B cell (primary cell): ENCODE results near the gene WNT6. TPM values are rescaled to one million over a fixed set of nuclear protein-coding genes. Genes with fewer than 3 reads are reported as not detected.

Experiments used
- ATAC-seq: fragments of 200-7000 bp; cut with Tn5 transposase; one replicate; pipeline ENCODE4 v1.10.0; 2021; ENCODE audit warnings: low read depth, mild to moderate bottlenecking, moderate number of reproducible peaks, moderate library complexity
- CTCF ChIA-PET: fragments of 350-600 bp; sonication (Branson Sonifier 250); formaldehyde crosslinking; loops from one replicate; lab custom pipeline; 2021; ENCODE audit warnings: antibody characterized with exemption, inconsistent platforms; lab: Charles Lee
- POLR2A ChIA-PET: fragments of 350-600 bp; sonication (Branson Sonifier 250); formaldehyde crosslinking; loops from one replicate; lab custom pipeline; 2021; ENCODE audit warnings: antibody characterized with exemption; lab: Charles Lee
- DNase-seq: peaks from one replicate; pipeline ENCODE4 v3.0.0; 2013
- H2AFZ ChIP-seq: 2 replicates; pipeline ENCODE4 v1.6.1; 2012; ENCODE audit warnings: mild to moderate bottlenecking, low read depth, low read length; ENCODE audit not compliant: insufficient read depth, poor library complexity, severe bottlenecking
- H3K27ac ChIP-seq, 2 donors: 1 replicate in 1 of 2; 2 replicates in 1 of 2; pipeline ENCODE4 v1.5.1; 2012 to 2013; ENCODE audit warnings: low read length in 2 of 2, mild to moderate bottlenecking in 2 of 2, moderate library complexity in 1 of 2
- H3K27me3 ChIP-seq, 4 experiments: fragments of 200-600 bp in 1 of 4; sonication (generic) in 1 of 4; replicated peaks in 1 of 4; 1 replicate in 2 of 4; 2 replicates in 2 of 4; pipeline versions ENCODE4 v1.6.1 to v1.7.0; 2013 to 2016; ENCODE audit warnings: low read length in 3 of 4, mild to moderate bottlenecking in 2 of 4, mixed read lengths in 1 of 4, moderate library complexity in 1 of 4; ENCODE audit not compliant: insufficient read depth in 4 of 4, control insufficient read depth in 3 of 4; ENCODE audit errors: control extremely low read depth in 1 of 4
- H3K36me3 ChIP-seq, 2 experiments: replicated peaks in 1 of 2; 1 replicate in 1 of 2; 2 replicates in 1 of 2; pipeline versions ENCODE4 v1.6.1 to v1.7.1; 2013; ENCODE audit warnings: low read length in 1 of 2; ENCODE audit not compliant: insufficient read depth in 2 of 2, control insufficient read depth in 1 of 2; ENCODE audit errors: control extremely low read depth in 1 of 2, extremely low read depth in 1 of 2
- H3K4me1 ChIP-seq, 2 donors: fragments of 200-600 bp in 1 of 2; sonication (generic) in 1 of 2; 1 replicate in 1 of 2; 2 replicates in 1 of 2; pipeline versions ENCODE4 v1.5.1 to v1.6.1; 2013 to 2017; ENCODE audit warnings: low read length in 2 of 2; ENCODE audit not compliant: control insufficient read depth in 2 of 2, insufficient read depth in 2 of 2
- H3K4me2 ChIP-seq: replicated peaks from 2 replicates; pipeline ENCODE3; 2012; ENCODE audit warnings: mild to moderate bottlenecking, low read depth, low read length; ENCODE audit not compliant: poor library complexity, severe bottlenecking
- H3K4me3 ChIP-seq, 5 experiments: fragments of 200-600 bp in 1 of 5; sonication (generic) in 1 of 5; 1 replicate in 3 of 5; 2 replicates in 2 of 5; pipeline versions ENCODE4 v1.5.1 to v1.7.0; 2011 to 2016; ENCODE audit warnings: low read length in 4 of 5, mild to moderate bottlenecking in 4 of 5, low read depth in 2 of 5, control low read depth in 1 of 5, moderate library complexity in 1 of 5; ENCODE audit not compliant: insufficient read depth in 1 of 5; ENCODE audit errors: control extremely low read depth in 1 of 5, extremely low read depth in 1 of 5
- H3K79me2 ChIP-seq: fragments of 200-600 bp; sonication (generic); one replicate; pipeline ENCODE4 v1.6.0; 2016; ENCODE audit warnings: low read length; ENCODE audit not compliant: control insufficient read depth, insufficient read depth
- H3K9ac ChIP-seq: fragments of 200-600 bp; sonication (generic); 2 replicates; pipeline ENCODE4 v1.6.1; 2017; ENCODE audit warnings: mild to moderate bottlenecking, low read length, moderate library complexity
- H3K9me3 ChIP-seq, 3 donors: one replicate each; pipeline versions ENCODE4 v1.6.1 to v1.7.1; 2013; ENCODE audit warnings: low read length in 2 of 3; ENCODE audit not compliant: control insufficient read depth in 2 of 3, insufficient read depth in 1 of 3; ENCODE audit errors: control extremely low read depth in 1 of 3
- H4K20me1 ChIP-seq: 2 replicates; pipeline ENCODE4 v1.6.0; 2012; ENCODE audit warnings: mild to moderate bottlenecking, low read length; ENCODE audit not compliant: insufficient read depth, control insufficient read depth, poor library complexity, severe bottlenecking
- H3K27ac Mint-ChIP-seq: one replicate; pipeline ENCODE4 v1.8.0; 2021; ENCODE audit warnings: mixed read lengths
- H3K27me3 Mint-ChIP-seq: one replicate; pipeline ENCODE4 v1.8.0; 2021; ENCODE audit warnings: mixed read lengths
- H3K4me1 Mint-ChIP-seq: one replicate; pipeline ENCODE4 v1.8.0; 2021; ENCODE audit warnings: mixed read lengths
- H3K4me3 Mint-ChIP-seq: one replicate; pipeline ENCODE4 v1.8.0; 2021; ENCODE audit warnings: mixed read lengths
- H3K9me3 Mint-ChIP-seq: one replicate; pipeline ENCODE4 v1.8.0; 2022; ENCODE audit warnings: mixed read lengths; ENCODE audit not compliant: insufficient read depth
- EZH2 ChIP-seq: IDR thresholded peaks from 2 replicates; pipeline ENCODE4 v1.6.1; 2012; ENCODE audit warnings: borderline replicate concordance, low read depth, mild to moderate bottlenecking, moderate library complexity, low read length; ENCODE audit not compliant: insufficient read depth, poor library complexity, severe bottlenecking
- WGBS: methylation state at CpG from one replicate; pipeline ENCODE4 v1.1.5; 2013; ENCODE audit warnings: missing lambda C conversion rate; ENCODE audit not compliant: insufficient coverage; 5-methylcytosine and 5-hydroxymethylcytosine counted together
- intact Hi-C: fragments of 100-400 bp; cut with micrococcal nuclease; formaldehyde crosslinking; loops from one replicate; pipeline ENCODE4 v1.10.0; 2022
- polyA plus RNA-seq: library from polyadenylated mRNA; depleted of rRNA; stranded (reverse); fragments of >200 nt; gene quantifications from 2 replicates; pipeline ENCODE4 v1.2.3, GENCODE V29; 2012
- total RNA-seq, 2 donors: library from RNA; stranded (reverse); fragments of 120-200 nt in 1 of 2; gene quantifications; 1 replicate in 1 of 2; 2 replicates in 1 of 2; pipeline versions ENCODE4 v1.2.3 to v1.2.4, GENCODE V29; 2013 to 2022
- TF ChIP-seq, protein P1 (sequence below): fragments of 200-600 bp; IDR thresholded peaks from one replicate; pipeline ENCODE4 v1.8.0; 2022; ENCODE audit warnings: antibody characterized with exemption, mild to moderate bottlenecking

Gene WNT6
- total and polyA plus RNA-seq, 2 donors (not counting 1 experiment from before 2014, with no cell fraction given), result 0.84 to 2.0 TPM

DNA sequence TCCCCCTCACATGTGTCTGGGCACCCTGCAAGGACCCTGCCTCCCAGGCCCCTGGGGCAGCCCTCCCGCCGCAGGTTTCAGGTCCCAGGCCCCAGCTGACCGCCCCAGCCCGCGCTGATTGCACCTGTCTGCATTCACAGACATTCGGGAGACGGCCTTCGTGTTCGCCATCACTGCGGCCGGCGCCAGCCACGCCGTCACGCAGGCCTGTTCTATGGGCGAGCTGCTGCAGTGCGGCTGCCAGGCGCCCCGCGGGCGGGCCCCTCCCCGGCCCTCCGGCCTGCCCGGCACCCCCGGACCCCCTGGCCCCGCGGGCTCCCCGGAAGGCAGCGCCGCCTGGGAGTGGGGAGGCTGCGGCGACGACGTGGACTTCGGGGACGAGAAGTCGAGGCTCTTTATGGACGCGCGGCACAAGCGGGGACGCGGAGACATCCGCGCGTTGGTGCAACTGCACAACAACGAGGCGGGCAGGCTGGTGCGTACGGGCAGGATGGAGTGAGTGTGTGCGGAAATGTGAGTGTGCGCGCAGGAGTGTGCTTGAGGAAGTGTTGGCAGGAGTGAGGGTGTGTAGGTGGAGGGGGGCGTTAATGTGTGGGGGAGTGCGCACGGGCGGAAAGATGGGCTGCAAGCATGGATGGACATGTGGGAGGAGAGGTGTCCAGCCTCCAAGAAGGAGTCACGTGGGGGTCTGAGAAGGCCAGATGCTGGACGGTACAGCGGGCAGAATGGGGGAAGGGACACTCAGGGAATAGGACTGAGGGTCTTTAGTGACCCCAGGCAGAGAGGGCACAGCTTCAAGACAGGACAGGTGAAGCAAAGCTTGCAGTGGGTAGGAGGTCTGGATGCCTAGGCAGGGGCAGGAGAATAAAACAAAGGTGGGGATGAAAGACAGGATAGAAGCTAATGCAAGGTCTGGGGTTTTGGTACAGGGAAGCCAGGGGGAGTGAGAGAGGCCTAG is 12.0 kb downstream of the WNT6 start:
- H3K79me2 ChIP-seq, result no peaks in the 10 kb centered on the region
- TF ChIP-seq, protein P1, sequence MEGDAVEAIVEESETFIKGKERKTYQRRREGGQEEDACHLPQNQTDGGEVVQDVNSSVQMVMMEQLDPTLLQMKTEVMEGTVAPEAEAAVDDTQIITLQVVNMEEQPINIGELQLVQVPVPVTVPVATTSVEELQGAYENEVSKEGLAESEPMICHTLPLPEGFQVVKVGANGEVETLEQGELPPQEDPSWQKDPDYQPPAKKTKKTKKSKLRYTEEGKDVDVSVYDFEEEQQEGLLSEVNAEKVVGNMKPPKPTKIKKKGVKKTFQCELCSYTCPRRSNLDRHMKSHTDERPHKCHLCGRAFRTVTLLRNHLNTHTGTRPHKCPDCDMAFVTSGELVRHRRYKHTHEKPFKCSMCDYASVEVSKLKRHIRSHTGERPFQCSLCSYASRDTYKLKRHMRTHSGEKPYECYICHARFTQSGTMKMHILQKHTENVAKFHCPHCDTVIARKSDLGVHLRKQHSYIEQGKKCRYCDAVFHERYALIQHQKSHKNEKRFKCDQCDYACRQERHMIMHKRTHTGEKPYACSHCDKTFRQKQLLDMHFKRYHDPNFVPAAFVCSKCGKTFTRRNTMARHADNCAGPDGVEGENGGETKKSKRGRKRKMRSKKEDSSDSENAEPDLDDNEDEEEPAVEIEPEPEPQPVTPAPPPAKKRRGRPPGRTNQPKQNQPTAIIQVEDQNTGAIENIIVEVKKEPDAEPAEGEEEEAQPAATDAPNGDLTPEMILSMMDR, result no peak
- TF ChIP-seq EZH2, result no peak
- under 1% methylated on average over 60 of the region's 60 CpGs for WGBS
- Mint-ChIP-seq H3K9me3 (no peaks in the 10 kb centered on the region), H3K27me3 (peaks cover 31% of the 10 kb centered on the region), H3K4me3 (peak overlapping the region; percentile 92), H3K27ac (peak overlapping the region; percentile 46), H3K4me1 (peaks cover 38% of the 10 kb centered on the region)
- H3K27me3 ChIP-seq, result peaks cover 0 to 53% (median 17%) of the 10 kb centered on the region in 4 experiments
- no peaks in the 10 kb centered on the region for H3K9me3 ChIP-seq
- no peaks in the 10 kb centered on the region for H3K36me3 ChIP-seq
- no peaks in the 10 kb centered on the region for H4K20me1 ChIP-seq
- ChIA-PET POLR2A (interaction anchor here (1.2 to 2.5 kb wide), 3 partner anchors 12 to 26 kb away, joined by 3 to 9 read pairs (median 8); partner anchors contain the start of gene WNT6), CTCF (interaction anchor here (0.8 to 23.0 kb wide), 8 partner anchors 9 to 214 kb away, joined by 3 to 1627 read pairs (median 6); partner anchors contain the start of gene WNT10A)
- peak overlapping the region; percentile 71 for H3K9ac ChIP-seq
- peak overlapping the region; percentile 97 for H3K4me2 ChIP-seq
- intact Hi-C loops, result loop anchor here (10.0 kb wide), 1 partner anchor 157 kb away; the partner anchor contains the start of gene TTLL4
- peak overlapping the region; percentile 80 for H2AFZ ChIP-seq
- DNase-seq, result peak; percentile 52
- H3K4me1 ChIP-seq, result peaks cover 31 to 35% of the 10 kb centered on the region in 2 donors
- ATAC-seq, result peak; percentile 38
- no peak overlapping the region for H3K27ac ChIP-seq
- peak overlapping the region; percentile 2 to 65 (median 55) for H3K4me3 ChIP-seq
